KOPT-K1 (cell line): ENCODE data around the gene TMEM234.

Experiments
- H3K27ac ChIP-seq: fragments of 200-600 bp; sonication (generic); 2 replicates; pipeline ENCODE4 v1.5.1; 2016; ENCODE audit warnings: antibody characterized with exemption, mild to moderate bottlenecking, low read depth, low read length; ENCODE audit not compliant: poor library complexity, severe bottlenecking
- H3K36me3 ChIP-seq: fragments of 200-600 bp; sonication (generic); 2 replicates; pipeline ENCODE4 v1.5.1; 2017; ENCODE audit warnings: antibody characterized with exemption, mild to moderate bottlenecking, low read length, moderate library complexity; ENCODE audit not compliant: insufficient read depth
- H3K9me3 ChIP-seq: fragments of 200-600 bp; sonication (generic); 2 replicates; pipeline ENCODE4 v1.5.1; 2017; ENCODE audit warnings: antibody characterized with exemption, low read length, mild to moderate bottlenecking; ENCODE audit not compliant: insufficient read depth, poor library complexity, severe bottlenecking

TMEM234 gene

GRCh38 chr1:32247452-32247851, 25.3 kb upstream of the TMEM234 start:
- no peaks in the 10 kb centered on the region for H3K36me3 ChIP-seq
- H3K9me3 ChIP-seq = no peaks in the 10 kb centered on the region
- H3K27ac ChIP-seq = peak overlapping the region; percentile 94

- peak within 1 kb of the TSS; percentile 94 for H3K27ac ChIP-seq
Observed at GRCh38 chr1:32246888-32247273, 24.7 kb upstream of the TMEM234 start, which contains the start of gene FAM167B. TSS of gene FAM167B (plus strand) at chr1:32247222. CDS start at chr1:32247422, 200 bp downstream.

DNA sequence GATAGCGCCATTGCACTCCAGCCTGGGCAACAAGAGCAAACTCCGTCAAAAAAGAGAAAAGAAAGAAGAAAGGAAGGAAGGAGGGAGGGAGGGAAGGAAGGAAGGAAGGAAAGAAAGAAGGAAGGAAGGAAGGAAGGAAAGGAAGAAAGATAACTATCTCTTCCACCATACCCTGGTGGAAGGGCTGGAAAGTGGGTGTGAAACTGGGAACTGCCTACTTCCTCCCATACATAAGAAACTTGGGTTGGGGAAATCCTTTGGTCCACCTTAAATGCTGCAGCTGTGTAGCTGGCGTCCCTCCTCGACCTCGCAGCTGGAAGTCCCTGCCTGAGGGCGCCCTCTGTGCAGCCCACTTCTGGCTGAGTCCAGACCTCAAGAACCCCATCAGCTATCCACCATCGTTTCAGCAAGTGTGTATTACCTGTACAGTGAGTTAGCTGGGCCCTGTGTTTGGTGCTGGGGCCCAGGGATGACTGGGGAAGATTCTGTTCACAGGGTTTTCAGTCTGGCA, 20.2 kb upstream of the TMEM234 start:
- Histone ChIP-seq H3K9me3 (no peaks in the 10 kb centered on the region), H3K27ac (no peak overlapping the region), H3K36me3 (no peaks in the 10 kb centered on the region)

More at GRCh38 chr1:32246888-32247273, 24.7 kb upstream of the TMEM234 start, which contains the start of gene FAM167B:
- no peaks in the 10 kb centered on the region for H3K9me3 ChIP-seq
- no peaks in the 10 kb centered on the region for H3K36me3 ChIP-seq

GRCh38 chr1:32241001-32241763, 19.0 kb upstream of the TMEM234 start:
- no peak overlapping the region for H3K27ac ChIP-seq
- no peaks in the 10 kb centered on the region for H3K9me3 ChIP-seq
- no peaks in the 10 kb centered on the region for H3K36me3 ChIP-seq

- H3K9me3 ChIP-seq = no peaks in the 10 kb centered on the region
- H3K27ac ChIP-seq = peak overlapping the region; percentile 35
- H3K36me3 ChIP-seq = no peaks in the 10 kb centered on the region
Observed at GRCh38 chr1:32240140-32240951, 18.2 kb upstream of the TMEM234 start.

GRCh38 chr1:32239790-32240139, 17.6 kb upstream of the TMEM234 start:
- Histone ChIP-seq H3K36me3 (peaks cover under 1% of the 10 kb centered on the region; the same call in 1 of the 2 replicates), H3K27ac (no peak overlapping the region), H3K9me3 (no peaks in the 10 kb centered on the region)

DNA sequence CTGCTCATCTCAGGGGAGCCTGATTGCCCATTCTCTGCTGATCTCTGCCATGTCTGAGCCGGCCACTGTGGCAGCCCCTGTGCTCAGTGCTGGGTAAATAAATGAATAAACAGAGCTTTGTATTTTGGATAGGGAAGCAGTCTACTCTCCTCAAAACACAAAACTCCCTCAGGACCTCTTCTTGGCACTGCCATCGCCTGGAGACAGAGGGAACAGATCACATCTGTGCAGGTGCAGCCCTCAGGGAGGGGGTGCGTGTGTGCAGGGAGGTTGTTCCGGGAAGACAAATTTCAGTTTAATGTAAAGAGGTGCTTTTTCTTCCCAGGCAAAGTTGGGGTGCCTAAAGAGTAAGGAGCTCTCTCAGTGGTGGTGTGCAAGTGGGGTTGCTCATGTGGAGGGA, 17.2 kb upstream of the TMEM234 start:
- Histone ChIP-seq H3K9me3 (no peaks in the 10 kb centered on the region), H3K36me3 (peaks cover 5% of the 10 kb centered on the region; the same call in 1 of the 2 replicates), H3K27ac (no peak overlapping the region)

- H3K36me3 ChIP-seq = peaks cover 35% of the 10 kb centered on the region
- no peak overlapping the region for H3K27ac ChIP-seq
- no peaks in the 10 kb centered on the region for H3K9me3 ChIP-seq
Observed at GRCh38 chr1:32234792-32235191, 12.6 kb upstream of the TMEM234 start.

GRCh38 chr1:32232558-32233304, 10.6 kb upstream of the TMEM234 start:
- peaks cover 56% of the 10 kb centered on the region for H3K36me3 ChIP-seq
- H3K9me3 ChIP-seq = no peaks in the 10 kb centered on the region
- H3K27ac ChIP-seq = no peak overlapping the region

DNA sequence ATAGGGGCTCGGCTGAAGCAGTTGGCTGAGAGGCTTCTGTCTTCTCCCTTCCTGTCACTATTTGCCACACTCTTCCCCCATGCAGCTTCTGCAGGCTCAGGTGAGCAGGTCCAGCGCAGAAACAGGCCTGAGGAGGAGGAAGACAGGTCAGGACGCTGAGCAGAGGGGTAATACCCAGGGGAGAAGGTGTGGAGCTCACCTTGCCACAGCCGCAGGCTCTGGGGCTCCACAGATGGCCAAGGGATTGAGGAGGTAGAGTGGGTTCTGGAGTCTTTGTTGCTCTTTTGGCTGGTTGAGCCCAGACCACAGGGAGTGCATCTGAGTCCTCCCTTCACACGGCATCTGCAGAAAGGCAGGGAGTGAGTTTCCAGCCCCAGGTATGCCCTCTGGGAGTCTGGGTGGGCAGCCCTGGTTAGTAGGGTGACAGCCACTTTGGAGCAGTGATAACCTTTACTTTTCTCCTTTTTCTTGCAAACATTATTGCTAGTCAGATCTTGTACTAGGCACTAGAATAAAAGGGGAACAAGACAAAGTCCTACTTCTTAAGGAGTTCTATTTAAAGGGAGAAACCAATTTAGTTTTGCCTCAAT, 9.8 kb upstream of the TMEM234 start:
- Histone ChIP-seq H3K27ac (no peak overlapping the region), H3K9me3 (no peaks in the 10 kb centered on the region), H3K36me3 (peaks cover 64% of the 10 kb centered on the region)

GRCh38 chr1:32228771-32229170, 6.6 kb upstream of the TMEM234 start:
- no peaks in the 10 kb centered on the region for H3K9me3 ChIP-seq
- H3K36me3 ChIP-seq = peaks cover 89% of the 10 kb centered on the region
- no peak overlapping the region for H3K27ac ChIP-seq

- H3K9me3 ChIP-seq = no peaks in the 10 kb centered on the region
- peaks cover 59% of the 10 kb centered on the region for H3K36me3 ChIP-seq
- H3K27ac ChIP-seq = no peak overlapping the region
Observed at GRCh38 chr1:32224285-32224684, 2.1 kb upstream of the TMEM234 start.

- H3K27ac ChIP-seq = peak overlapping the region; percentile 3
- peaks cover 53% of the 10 kb centered on the region for H3K36me3 ChIP-seq
Observed at GRCh38 chr1:32223683-32224082, 1.5 kb upstream of the TMEM234 start.

DNA sequence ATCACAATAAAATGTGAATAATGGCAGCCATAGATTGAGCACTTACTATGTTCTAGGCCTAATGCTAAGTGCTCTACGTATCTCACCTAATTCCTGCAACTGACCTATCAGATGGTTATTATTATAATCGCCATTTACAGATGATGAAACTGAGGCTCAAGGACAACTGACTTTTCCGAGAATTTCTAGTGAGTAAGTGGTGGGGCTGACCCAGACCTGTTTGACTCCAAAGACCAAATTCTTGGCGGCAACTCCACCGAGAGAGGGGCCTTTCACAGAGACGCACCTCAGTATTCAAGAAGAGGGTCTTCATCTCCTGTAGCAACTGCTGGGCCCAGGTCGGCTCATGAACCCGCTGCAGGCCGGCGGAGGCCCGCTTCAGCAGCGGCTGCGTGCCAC, 573 bp downstream of the TMEM234 start:
- no peaks in the 10 kb centered on the region for H3K9me3 ChIP-seq
- H3K36me3 ChIP-seq = peaks cover 32% of the 10 kb centered on the region
- peak overlapping the region; percentile 86 for H3K27ac ChIP-seq

More at GRCh38 chr1:32223683-32224082, 1.5 kb upstream of the TMEM234 start:
- no peaks in the 10 kb centered on the region for H3K9me3 ChIP-seq
